ENCODE measurements around the gene KCNAB2. TPM values are rescaled to one million over a fixed set of nuclear protein-coding genes. Genes with fewer than 3 reads are reported as not detected.

Gene KCNAB2
- total RNA-seq, 1 donor from 2014 or later = 8.8 TPM

GRCh38 chr1:6003568-6004411 lies 41.9 kb upstream of the KCNAB2 start:
- DNase-seq (ENCODE audit: extremely low spot score in 2 of 2) = no peak
- intact Hi-C loops (cut with DNase I) = no loop called here
- no peak for TF ChIP-seq POLR2A (IDR thresholded peaks at IDR 0.05)

GRCh38 chr1:6004412-6005123 lies 41.1 kb upstream of the KCNAB2 start:
- intact Hi-C loops (cut with DNase I) = no loop called here
- H3K4me3 ChIP-seq = no peak overlapping the region
- H3K27me3 ChIP-seq = no peaks in the 10 kb centered on the region
- DNase-seq (ENCODE audit: extremely low spot score in 2 of 2) = no peak
- H3K4me1 ChIP-seq = no peaks in the 10 kb centered on the region
- TF ChIP-seq POLR2A (IDR thresholded peaks at IDR 0.05) (no peak), CTCF (IDR thresholded peaks at IDR 0.05) (no peak), POLR2AphosphoS5 (IDR thresholded peaks at IDR 0.05; ENCODE audit: insufficient read depth in 1 of 2, low read depth in 1 of 2) (no peak)
- H3K27ac ChIP-seq = no peak overlapping the region
- no peaks in the 10 kb centered on the region for H3K36me3 ChIP-seq
- no peaks in the 10 kb centered on the region for H3K9me3 ChIP-seq

More at GRCh38 chr1:6003568-6004411, 41.9 kb upstream of the KCNAB2 start:
- Histone ChIP-seq H3K4me3 (no peak overlapping the region), H3K36me3 (no peaks in the 10 kb centered on the region), H3K9me3 (no peaks in the 10 kb centered on the region), H3K4me1 (no peaks in the 10 kb centered on the region), H3K27me3 (no peaks in the 10 kb centered on the region), H3K27ac (no peak overlapping the region)

- intact Hi-C loops (cut with DNase I) = no loop called here
- no peak overlapping the region for H3K4me3 ChIP-seq
- no peak overlapping the region for H3K27ac ChIP-seq
- H3K27me3 ChIP-seq = no peaks in the 10 kb centered on the region
- DNase-seq (ENCODE audit: extremely low spot score in 2 of 2) = no peak
- no peaks in the 10 kb centered on the region for H3K9me3 ChIP-seq
- H3K36me3 ChIP-seq = no peaks in the 10 kb centered on the region
- TF ChIP-seq POLR2A (IDR thresholded peaks at IDR 0.05) (no peak), POLR2AphosphoS5 (IDR thresholded peaks at IDR 0.05; ENCODE audit: insufficient read depth in 1 of 2, low read depth in 1 of 2) (no peak), CTCF (IDR thresholded peaks at IDR 0.05) (no peak)
- no peaks in the 10 kb centered on the region for H3K4me1 ChIP-seq
These were observed 40.3 kb upstream of the KCNAB2 start for GRCh38 chr1:6005276-6005917.

DNA sequence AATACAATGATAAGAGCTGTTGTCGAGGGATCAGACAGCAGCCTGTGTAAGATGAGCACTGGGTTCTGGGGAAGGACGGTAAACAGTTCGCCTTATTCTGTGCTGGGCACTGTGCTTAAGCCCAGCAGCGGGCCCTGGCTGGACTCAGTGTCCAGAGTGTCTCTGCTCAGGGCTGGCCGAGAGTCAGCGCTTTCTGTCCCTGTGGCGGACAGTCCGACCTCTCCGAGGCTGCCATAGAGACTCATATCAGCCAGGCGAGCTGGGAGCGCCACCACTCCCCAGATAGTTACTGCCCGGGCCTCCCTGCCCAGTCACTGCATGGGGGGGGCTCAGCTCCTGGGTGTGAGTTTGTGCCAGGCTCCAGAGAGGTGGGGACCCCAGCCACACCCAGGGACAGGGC lies 38.8 kb upstream of the KCNAB2 start:
- H3K27me3 ChIP-seq = no peaks in the 10 kb centered on the region
- H3K4me1 ChIP-seq = no peaks in the 10 kb centered on the region
- H3K9me3 ChIP-seq = no peaks in the 10 kb centered on the region
- intact Hi-C loops (cut with DNase I) = no loop called here
- TF ChIP-seq POLR2AphosphoS5 (IDR thresholded peaks at IDR 0.05; ENCODE audit: insufficient read depth in 1 of 2, low read depth in 1 of 2) (no peak), CTCF (IDR thresholded peaks at IDR 0.05) (no peak), POLR2A (IDR thresholded peaks at IDR 0.05) (no peak)
- no peak overlapping the region for H3K4me3 ChIP-seq
- H3K27ac ChIP-seq = no peak overlapping the region
- no peaks in the 10 kb centered on the region for H3K36me3 ChIP-seq
- no peak for DNase-seq (ENCODE audit: extremely low spot score in 2 of 2)

DNA sequence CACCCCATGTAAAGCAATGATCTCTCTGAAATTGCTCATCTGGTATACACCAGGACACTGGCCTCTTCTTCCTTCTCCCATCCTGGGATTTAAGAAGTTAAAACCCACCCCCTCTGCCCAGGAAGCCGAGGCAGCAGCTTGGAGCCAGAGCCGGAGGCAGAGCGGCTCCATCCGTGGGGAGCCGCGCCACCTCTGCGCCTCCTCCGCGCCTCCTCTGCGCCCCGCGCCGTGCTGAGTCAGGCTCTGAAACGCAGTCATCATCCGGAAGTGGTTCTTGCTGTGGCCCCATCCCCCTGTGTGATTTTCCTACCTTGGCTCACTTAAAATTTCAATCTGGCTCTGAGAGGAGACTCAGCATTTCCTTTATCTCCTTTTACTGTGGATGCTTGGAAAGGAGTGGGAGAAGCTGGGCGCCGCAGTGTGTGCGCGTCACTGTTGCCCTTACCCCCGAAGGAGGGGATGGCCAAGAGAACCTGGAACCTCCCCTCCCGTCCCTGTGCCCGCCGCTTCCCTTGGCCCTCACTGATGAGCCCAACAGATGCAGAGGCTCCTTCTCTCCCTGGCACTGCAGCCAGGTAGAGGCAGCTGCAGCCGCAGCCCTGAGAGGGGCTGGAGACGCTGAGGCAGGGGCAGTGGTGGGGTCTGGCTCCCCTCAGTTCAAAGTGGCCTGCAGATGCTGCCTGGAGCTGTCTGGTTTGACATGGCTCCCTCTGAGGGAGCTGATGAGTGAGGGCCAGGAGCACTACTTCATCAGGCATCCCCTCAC lies 38.2 kb upstream of the KCNAB2 start:
- Histone ChIP-seq H3K4me1 (no peaks in the 10 kb centered on the region), H3K9me3 (no peaks in the 10 kb centered on the region), H3K27ac (no peak overlapping the region), H3K36me3 (no peaks in the 10 kb centered on the region), H3K4me3 (no peak overlapping the region), H3K27me3 (no peaks in the 10 kb centered on the region)
- TF ChIP-seq POLR2AphosphoS5 (IDR thresholded peaks at IDR 0.05; ENCODE audit: insufficient read depth in 1 of 2, low read depth in 1 of 2) = no peak
- no peak for TF ChIP-seq CTCF (IDR thresholded peaks at IDR 0.05)
- no peak for TF ChIP-seq POLR2A (IDR thresholded peaks at IDR 0.05)
- intact Hi-C loops (cut with DNase I) = no loop called here
- DNase-seq (ENCODE audit: extremely low spot score in 2 of 2) = no peak
